Measurements from ENCODE around the gene RNF26. TPM values are rescaled to one million over a fixed set of nuclear protein-coding genes. Genes with fewer than 3 reads are reported as not detected.

Gene RNF26
- total RNA-seq, 3 donors from 2014 or later, result 20.7 to 24.7 (median 23.7) TPM

- no peak for TF ChIP-seq CTCF (IDR thresholded peaks at IDR 0.05)
- Histone ChIP-seq H3K4me1 (ENCODE audit: low read depth) (peaks cover 6% of the 10 kb centered on the region), H3K4me3 (no peak overlapping the region), H3K36me3 (ENCODE audit: low read depth) (no peaks in the 10 kb centered on the region), H3K9me3 (no peaks in the 10 kb centered on the region)
- DNase-seq (no peak), ATAC-seq (no peak)
- intact Hi-C loops (cut with DNase I, micrococcal nuclease), result loop anchor here in 1 of 2 donors (5.0 kb wide), 1 partner anchor 126 kb away; no protein-coding TSS in a partner anchor
Observed at GRCh38 chr11:119351232-119351631, 16.9 kb downstream of the RNF26 start.

GRCh38 chr11:119352857-119353260, 18.5 kb downstream of the RNF26 start:
- H3K4me3 ChIP-seq, result no peak overlapping the region
- intact Hi-C loops (cut with DNase I, micrococcal nuclease), result loop anchor here in 1 of 2 donors (5.0 kb wide), 1 partner anchor 124 kb away; no protein-coding TSS in a partner anchor
- no peaks in the 10 kb centered on the region for H3K36me3 ChIP-seq (ENCODE audit: low read depth)
- DNase-seq (peak in 2 of 3 donors; percentile 35 to 44), ATAC-seq (peak; percentile 57)
- H3K4me1 ChIP-seq (ENCODE audit: low read depth), result peaks cover 11% of the 10 kb centered on the region
- no peaks in the 10 kb centered on the region for H3K9me3 ChIP-seq
- TF ChIP-seq CTCF (IDR thresholded peaks at IDR 0.05), result no peak

- DNase-seq, result no peak
- H3K4me3 ChIP-seq, result no peak overlapping the region
Observed at GRCh38 chr11:119355091-119355843, 20.9 kb downstream of the RNF26 start.

GRCh38 chr11:119356349-119357031, 22.2 kb downstream of the RNF26 start:
- DNase-seq (peak; percentile 85 to 89 (median 88)), ATAC-seq (peak; percentile 91)
- Histone ChIP-seq H3K9me3 (no peaks in the 10 kb centered on the region), H3K4me1 (ENCODE audit: low read depth) (peaks cover 11% of the 10 kb centered on the region), H3K4me3 (no peak overlapping the region), H3K36me3 (ENCODE audit: low read depth) (no peaks in the 10 kb centered on the region)
- peak; percentile 81 for TF ChIP-seq CTCF (IDR thresholded peaks at IDR 0.05)
- intact Hi-C loops (cut with DNase I, micrococcal nuclease), result no loop called here

More at GRCh38 chr11:119355091-119355843, 20.9 kb downstream of the RNF26 start:
- peaks cover 11% of the 10 kb centered on the region for H3K4me1 ChIP-seq (ENCODE audit: low read depth)
- intact Hi-C loops (cut with DNase I, micrococcal nuclease), result no loop called here
- ATAC-seq, result no peak
- TF ChIP-seq CTCF (IDR thresholded peaks at IDR 0.05), result no peak
- no peaks in the 10 kb centered on the region for H3K9me3 ChIP-seq
- no peaks in the 10 kb centered on the region for H3K36me3 ChIP-seq (ENCODE audit: low read depth)

- Histone ChIP-seq H3K9me3 (no peaks in the 10 kb centered on the region), H3K4me3 (no peak overlapping the region), H3K36me3 (ENCODE audit: low read depth) (no peaks in the 10 kb centered on the region), H3K4me1 (ENCODE audit: low read depth) (peaks cover 11% of the 10 kb centered on the region)
- no peak for TF ChIP-seq CTCF (IDR thresholded peaks at IDR 0.05)
- ATAC-seq (no peak), DNase-seq (peak in 2 of 3 donors; percentile 14 to 25)
- intact Hi-C loops (cut with DNase I, micrococcal nuclease), result no loop called here
Observed at GRCh38 chr11:119357074-119357473, 22.7 kb downstream of the RNF26 start.
